ENCODE measurements around the gene KCNIP4. TPM values are rescaled to one million over a fixed set of nuclear protein-coding genes. Genes with fewer than 3 reads are reported as not detected.

KCNIP4 gene
- total RNA-seq, 1 donor from 2014 or later = not detected

DNA sequence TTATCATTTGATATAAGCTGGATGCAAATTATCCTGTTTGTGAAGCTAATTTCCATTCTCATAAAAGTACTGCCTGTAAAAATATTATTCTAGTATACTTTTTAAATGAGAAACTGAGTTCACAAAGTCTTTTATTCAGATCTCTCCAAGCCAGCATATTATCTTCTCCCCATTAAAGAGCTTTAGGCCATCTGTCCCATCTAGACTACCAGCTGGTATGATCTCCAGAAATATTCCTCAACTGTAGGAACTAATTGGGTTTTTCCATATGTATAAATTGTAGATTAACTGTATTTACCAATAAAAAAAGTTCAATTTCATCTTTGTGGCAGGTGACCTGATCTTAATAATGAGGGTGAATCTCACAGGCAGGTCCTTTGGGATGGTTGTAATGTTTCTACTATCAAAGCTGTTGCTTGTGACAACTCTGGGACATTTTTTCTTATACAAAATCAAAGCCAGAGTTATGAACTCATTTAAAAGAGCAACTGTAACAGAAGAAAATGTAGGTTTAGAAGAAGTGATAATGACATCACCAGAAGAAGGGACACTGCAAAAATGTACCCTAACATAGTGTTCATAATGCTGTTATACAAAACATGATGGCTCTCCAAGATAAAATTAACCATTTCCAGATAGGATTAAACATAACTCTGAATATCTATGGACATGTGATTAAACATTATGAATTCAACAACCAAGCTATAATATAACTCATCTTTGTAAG, 132.8 kb downstream of the KCNIP4 start:
- H3K4me1 ChIP-seq = no peaks in the 10 kb centered on the region
- H3K27me3 ChIP-seq (ENCODE audit: low read depth) = no peaks in the 10 kb centered on the region
- H3K27ac ChIP-seq (replicated peaks) = no peak overlapping the region
- H3K4me3 ChIP-seq = no peak overlapping the region
- H3K9me3 ChIP-seq (replicated peaks) = peaks cover 32% of the 10 kb centered on the region
- intact Hi-C loops (cut with micrococcal nuclease) = no loop called here
- TF ChIP-seq, protein P1, sequence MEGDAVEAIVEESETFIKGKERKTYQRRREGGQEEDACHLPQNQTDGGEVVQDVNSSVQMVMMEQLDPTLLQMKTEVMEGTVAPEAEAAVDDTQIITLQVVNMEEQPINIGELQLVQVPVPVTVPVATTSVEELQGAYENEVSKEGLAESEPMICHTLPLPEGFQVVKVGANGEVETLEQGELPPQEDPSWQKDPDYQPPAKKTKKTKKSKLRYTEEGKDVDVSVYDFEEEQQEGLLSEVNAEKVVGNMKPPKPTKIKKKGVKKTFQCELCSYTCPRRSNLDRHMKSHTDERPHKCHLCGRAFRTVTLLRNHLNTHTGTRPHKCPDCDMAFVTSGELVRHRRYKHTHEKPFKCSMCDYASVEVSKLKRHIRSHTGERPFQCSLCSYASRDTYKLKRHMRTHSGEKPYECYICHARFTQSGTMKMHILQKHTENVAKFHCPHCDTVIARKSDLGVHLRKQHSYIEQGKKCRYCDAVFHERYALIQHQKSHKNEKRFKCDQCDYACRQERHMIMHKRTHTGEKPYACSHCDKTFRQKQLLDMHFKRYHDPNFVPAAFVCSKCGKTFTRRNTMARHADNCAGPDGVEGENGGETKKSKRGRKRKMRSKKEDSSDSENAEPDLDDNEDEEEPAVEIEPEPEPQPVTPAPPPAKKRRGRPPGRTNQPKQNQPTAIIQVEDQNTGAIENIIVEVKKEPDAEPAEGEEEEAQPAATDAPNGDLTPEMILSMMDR (IDR thresholded peaks at IDR 0.05; ENCODE audit: borderline replicate concordance) = no peak
- DNase-seq = no peak
- H3K36me3 ChIP-seq = no peaks in the 10 kb centered on the region

DNA sequence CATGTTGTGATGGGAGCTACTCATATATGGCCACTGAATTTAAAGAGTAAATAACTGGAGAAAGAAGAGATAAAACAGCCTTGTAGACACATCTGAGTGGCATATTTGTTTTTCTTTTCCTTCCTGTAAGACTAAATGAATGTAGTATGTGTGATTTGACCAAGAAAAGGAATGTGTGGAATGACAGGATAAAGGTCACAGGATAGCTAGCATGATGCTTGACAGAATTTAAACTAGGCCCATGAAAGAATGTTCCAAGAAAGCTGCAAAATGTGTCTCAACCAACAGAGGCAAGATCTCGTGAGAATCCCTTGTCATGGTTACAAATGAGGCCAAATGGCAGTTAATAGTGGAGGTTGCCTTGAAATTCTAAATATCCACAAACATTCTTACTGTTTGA, 137.0 kb downstream of the KCNIP4 start:
- TF ChIP-seq, protein P1 (IDR thresholded peaks at IDR 0.05; ENCODE audit: borderline replicate concordance) = no peak
- intact Hi-C loops (cut with micrococcal nuclease) = no loop called here

DNA sequence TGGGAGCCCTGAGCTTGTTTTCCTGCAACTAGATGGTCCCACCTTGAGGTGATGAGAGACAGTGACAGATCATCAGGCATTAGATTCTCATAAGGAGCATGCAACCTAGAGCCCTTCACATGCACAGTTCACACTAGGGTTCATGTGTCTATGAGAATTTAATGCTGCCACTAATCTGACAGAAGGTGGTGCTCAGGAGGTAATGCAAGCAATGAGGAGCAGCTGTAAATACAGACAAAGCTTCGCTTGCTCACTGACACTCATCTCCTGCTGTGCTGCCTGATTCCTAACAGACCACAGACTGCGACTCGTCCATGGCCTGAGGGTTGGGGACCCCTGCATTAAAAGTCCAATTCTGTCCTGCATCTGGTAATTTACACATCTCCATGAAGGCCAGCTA, 141.6 kb downstream of the KCNIP4 start:
- Histone ChIP-seq H3K36me3 (no peaks in the 10 kb centered on the region), H3K27me3 (ENCODE audit: low read depth) (no peaks in the 10 kb centered on the region), H3K4me1 (no peaks in the 10 kb centered on the region), H3K27ac (replicated peaks) (no peak overlapping the region), H3K9me3 (replicated peaks) (no peaks in the 10 kb centered on the region), H3K4me3 (no peak overlapping the region)
- DNase-seq = no peak
- TF ChIP-seq, protein P1 (IDR thresholded peaks at IDR 0.05; ENCODE audit: borderline replicate concordance) = no peak
- intact Hi-C loops (cut with micrococcal nuclease) = no loop called here

More for the DNA sequence above, 137.0 kb downstream of the KCNIP4 start:
- H3K4me3 ChIP-seq = no peak overlapping the region
- peaks cover 5% of the 10 kb centered on the region for H3K9me3 ChIP-seq (replicated peaks)
- no peaks in the 10 kb centered on the region for H3K4me1 ChIP-seq
- H3K27ac ChIP-seq (replicated peaks) = no peak overlapping the region
- H3K36me3 ChIP-seq = no peaks in the 10 kb centered on the region
- no peaks in the 10 kb centered on the region for H3K27me3 ChIP-seq (ENCODE audit: low read depth)
- DNase-seq = no peak

DNA sequence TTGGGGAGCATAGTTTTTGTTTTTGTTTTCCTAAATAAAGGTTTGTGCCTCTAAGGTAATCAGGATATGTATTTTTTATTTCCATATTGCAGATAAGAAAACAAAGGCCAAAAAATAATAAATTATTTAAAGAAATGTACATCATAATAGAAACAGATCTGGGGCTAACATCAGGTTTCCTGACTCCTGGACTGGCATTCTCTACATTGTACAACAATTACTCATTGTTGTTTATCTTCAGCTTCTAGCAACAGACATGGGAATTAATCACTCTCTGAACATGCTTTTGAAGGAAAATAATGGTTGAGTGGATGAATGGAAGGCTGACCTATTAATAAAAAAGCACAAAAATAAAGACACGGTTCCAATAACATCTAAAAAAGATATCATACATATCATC, 146.2 kb downstream of the KCNIP4 start:
- Histone ChIP-seq H3K9me3 (replicated peaks) (no peaks in the 10 kb centered on the region), H3K4me1 (no peaks in the 10 kb centered on the region), H3K4me3 (no peak overlapping the region), H3K27ac (replicated peaks) (no peak overlapping the region), H3K27me3 (ENCODE audit: low read depth) (no peaks in the 10 kb centered on the region), H3K36me3 (no peaks in the 10 kb centered on the region)
- DNase-seq = no peak
- intact Hi-C loops (cut with micrococcal nuclease) = no loop called here
- TF ChIP-seq, protein P1 (IDR thresholded peaks at IDR 0.05; ENCODE audit: borderline replicate concordance) = no peak

DNA sequence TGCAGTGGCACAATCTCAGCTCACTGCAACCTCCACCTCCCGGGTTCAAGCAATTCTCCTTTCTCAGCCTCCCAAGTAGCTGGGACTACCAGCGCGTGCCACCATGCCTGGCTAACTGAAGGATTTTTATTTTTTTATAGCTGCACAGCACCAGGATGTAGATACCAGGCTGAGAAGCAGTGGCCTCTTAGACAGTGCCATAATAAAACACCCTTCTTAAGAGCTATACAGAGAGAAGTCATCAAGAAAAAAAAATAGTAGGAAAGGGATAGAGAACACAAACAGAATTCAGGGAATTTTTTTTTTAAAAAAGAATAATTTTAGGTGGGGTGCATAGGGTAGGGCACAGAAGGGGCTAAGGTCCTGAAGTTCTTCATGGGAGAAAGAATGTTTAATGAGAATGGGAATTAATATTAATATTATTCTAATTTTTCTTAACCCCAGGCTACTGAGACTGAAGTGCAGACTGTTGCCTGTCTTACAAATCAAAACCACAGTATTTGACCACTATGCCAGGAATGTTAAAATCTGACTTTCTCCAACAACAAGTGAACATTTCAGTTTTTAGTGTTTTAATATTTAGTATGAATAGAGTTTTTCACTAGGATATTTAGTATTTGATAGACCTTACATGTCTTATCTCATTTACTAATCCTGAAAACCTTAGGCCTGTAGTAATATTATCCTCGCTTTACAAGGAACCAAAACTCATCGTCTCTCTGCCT, 146.7 kb downstream of the KCNIP4 start:
- TF ChIP-seq, protein P1 (IDR thresholded peaks at IDR 0.05; ENCODE audit: borderline replicate concordance) = no peak
- no peaks in the 10 kb centered on the region for H3K27me3 ChIP-seq (ENCODE audit: low read depth)
- H3K4me1 ChIP-seq = no peaks in the 10 kb centered on the region
- H3K27ac ChIP-seq (replicated peaks) = no peak overlapping the region
- no peak overlapping the region for H3K4me3 ChIP-seq
- H3K36me3 ChIP-seq = no peaks in the 10 kb centered on the region
- no peaks in the 10 kb centered on the region for H3K9me3 ChIP-seq (replicated peaks)
- no peak for DNase-seq
- intact Hi-C loops (cut with micrococcal nuclease) = no loop called here

Data from left ventricle myocardium inferior (tissue), 1 donor.